Neural cell (in vitro differentiated cells): Measurements from ENCODE around the gene MSANTD3.

Experiments
- EP300 ChIP-seq: fragments of 450-650 bp; conservative IDR thresholded peaks from 2 replicates; pipeline ENCODE4 v1.6.1; 2014; ENCODE audit warnings: antibody characterized with exemption, mild to moderate bottlenecking, moderate library complexity; ENCODE audit not compliant: poor library complexity, severe bottlenecking
- EZH2 ChIP-seq: fragments of 200-600, 300-800 bp; shearing (Covaris generic), sonication (generic); IDR thresholded peaks from 2 replicates; pipeline ENCODE4 v1.6.1; 2014; ENCODE audit warnings: antibody characterized with exemption, low read length, borderline replicate concordance, mild to moderate bottlenecking; ENCODE audit not compliant: insufficient read depth, poor library complexity, severe bottlenecking
- MXI1 ChIP-seq: fragments of 450-650 bp; conservative IDR thresholded peaks from 2 replicates; pipeline ENCODE4 v1.6.1; 2014; ENCODE audit warnings: antibody characterized with exemption, mild to moderate bottlenecking; ENCODE audit not compliant: poor library complexity, severe bottlenecking
- POLR2AphosphoS5 ChIP-seq: IDR thresholded peaks from 2 replicates; pipeline ENCODE4 v1.6.1; 2012
- RAD21 ChIP-seq: fragments of 450-650 bp; conservative IDR thresholded peaks from 2 replicates; pipeline ENCODE4 v1.6.1; 2014; ENCODE audit warnings: antibody characterized with exemption, mild to moderate bottlenecking, moderate library complexity
- SMC3 ChIP-seq: fragments of 450-650 bp; conservative IDR thresholded peaks from 2 replicates; pipeline ENCODE4 v1.6.1; 2014; ENCODE audit warnings: antibody characterized with exemption, mild to moderate bottlenecking, moderate library complexity; ENCODE audit not compliant: poor library complexity
- TAF1 ChIP-seq: IDR thresholded peaks from 2 replicates; pipeline ENCODE4 v1.6.1; 2012; ENCODE audit warnings: low read depth
- TF ChIP-seq, protein P1 (sequence below): fragments of 450-650 bp; IDR thresholded peaks from 2 replicates; pipeline ENCODE4 v1.5.1; 2014; ENCODE audit warnings: antibody characterized with exemption, mild to moderate bottlenecking, moderate library complexity; ENCODE audit not compliant: poor library complexity, severe bottlenecking

DNA sequence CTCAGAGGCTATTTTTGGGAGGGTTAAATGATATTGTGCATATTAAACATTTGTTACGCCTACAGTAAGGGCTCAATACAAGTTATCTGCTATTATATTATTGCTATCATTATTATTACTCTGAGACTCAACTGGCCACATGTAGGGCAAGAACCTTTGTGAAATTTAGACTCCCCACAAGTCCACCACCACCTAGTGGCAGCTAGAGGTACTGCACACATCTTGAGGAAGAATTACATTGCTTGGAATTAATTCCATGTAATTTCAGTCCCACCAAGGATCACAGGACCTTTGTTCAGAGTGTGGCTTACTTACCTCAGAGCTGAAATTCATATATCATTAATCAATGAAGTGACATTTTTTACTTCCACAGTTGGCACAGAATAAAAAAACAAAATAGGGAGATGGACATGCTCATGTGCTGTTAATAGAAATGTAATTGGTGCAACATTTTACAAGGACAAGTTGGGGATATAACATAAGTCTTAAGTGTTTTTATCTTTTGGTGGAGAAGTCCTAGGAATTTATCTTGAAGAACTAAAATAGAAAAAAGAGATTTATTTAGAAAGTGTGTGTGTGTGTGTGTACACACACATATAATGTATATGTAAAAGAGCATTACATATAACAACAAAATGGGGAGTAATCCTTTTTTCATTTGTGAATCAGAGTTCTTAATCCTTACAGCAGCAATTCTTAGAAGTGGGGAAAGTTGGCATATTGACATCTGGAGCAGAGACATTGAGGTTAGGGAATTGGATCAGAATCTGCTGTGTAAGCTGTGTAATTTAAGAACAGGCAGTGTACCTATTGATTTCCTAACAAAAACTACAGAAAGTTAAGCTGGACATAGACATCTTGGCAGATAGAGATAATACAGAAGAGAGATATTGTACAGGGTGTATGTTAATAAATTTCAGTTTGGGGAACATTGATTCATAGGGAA lies 11.2 kb downstream of the MSANTD3 start:
- TF ChIP-seq, protein P1, sequence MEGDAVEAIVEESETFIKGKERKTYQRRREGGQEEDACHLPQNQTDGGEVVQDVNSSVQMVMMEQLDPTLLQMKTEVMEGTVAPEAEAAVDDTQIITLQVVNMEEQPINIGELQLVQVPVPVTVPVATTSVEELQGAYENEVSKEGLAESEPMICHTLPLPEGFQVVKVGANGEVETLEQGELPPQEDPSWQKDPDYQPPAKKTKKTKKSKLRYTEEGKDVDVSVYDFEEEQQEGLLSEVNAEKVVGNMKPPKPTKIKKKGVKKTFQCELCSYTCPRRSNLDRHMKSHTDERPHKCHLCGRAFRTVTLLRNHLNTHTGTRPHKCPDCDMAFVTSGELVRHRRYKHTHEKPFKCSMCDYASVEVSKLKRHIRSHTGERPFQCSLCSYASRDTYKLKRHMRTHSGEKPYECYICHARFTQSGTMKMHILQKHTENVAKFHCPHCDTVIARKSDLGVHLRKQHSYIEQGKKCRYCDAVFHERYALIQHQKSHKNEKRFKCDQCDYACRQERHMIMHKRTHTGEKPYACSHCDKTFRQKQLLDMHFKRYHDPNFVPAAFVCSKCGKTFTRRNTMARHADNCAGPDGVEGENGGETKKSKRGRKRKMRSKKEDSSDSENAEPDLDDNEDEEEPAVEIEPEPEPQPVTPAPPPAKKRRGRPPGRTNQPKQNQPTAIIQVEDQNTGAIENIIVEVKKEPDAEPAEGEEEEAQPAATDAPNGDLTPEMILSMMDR = peak; percentile 72
- TF ChIP-seq EZH2 (no peak), MXI1 (no peak), POLR2AphosphoS5 (no peak), EP300 (no peak), SMC3 (peak; percentile 56), RAD21 (peak; percentile 47), TAF1 (no peak)
